ENCODE measurements around the gene RPL39. TPM values are rescaled to one million over a fixed set of nuclear protein-coding genes. Genes with fewer than 3 reads are reported as not detected.
"Not testable (repeated sequence)": the region's sequence is repeated elsewhere in the genome, so short reads cannot be mapped to it uniquely, and the experiment has no call there.

The RPL39 gene
- total and polyA plus RNA-seq, 2 donors: 5,508 to 11,737 TPM

DNA sequence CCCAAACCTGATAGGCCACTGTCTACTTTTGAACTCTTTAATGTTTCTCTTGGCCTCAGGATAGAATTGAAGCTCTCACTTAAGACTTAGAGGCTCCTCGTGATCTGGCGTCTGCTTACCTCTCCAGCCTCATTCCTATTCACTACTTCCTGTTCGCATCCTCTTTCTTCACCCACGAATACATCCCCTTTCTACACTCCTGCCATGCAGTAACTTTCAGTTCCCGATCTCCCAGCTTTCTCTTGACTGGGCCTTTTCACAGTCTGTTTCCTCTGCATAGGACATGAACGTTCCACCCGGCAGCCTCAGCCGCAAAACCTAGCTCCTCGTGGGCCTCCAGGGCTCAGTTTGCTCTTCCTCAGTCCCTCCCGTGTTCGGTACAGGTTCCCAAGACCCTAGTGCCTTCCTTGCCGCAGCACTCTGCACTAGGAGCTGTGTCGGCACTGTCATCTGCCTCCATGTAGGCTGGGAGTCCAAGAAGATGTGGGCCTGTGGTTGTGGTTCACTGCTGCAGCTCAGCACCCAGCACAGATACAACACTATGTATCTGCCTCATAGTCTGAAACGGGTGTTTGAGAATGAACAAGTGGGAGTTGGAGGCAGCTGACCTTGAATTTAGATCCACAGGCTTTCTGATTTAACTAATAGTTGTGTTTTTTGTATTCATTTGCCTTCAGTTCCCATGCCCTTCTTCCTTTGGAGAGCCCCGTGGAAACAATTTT, 15.8 kb downstream of the RPL39 start:
- Histone ChIP-seq H3K27me3 (ENCODE audit: control insufficient read depth in 2 of 2, insufficient read depth in 1 of 2, low read length in 1 of 2) (no peaks in the 10 kb centered on the region), H3K27ac (ENCODE audit: low read depth in 1 of 2, low read length in 1 of 2) (peak overlapping the region; percentile 2 to 5), H3K4me1 (ENCODE audit: control insufficient read depth in 2 of 2, insufficient read depth in 2 of 2, low read length in 2 of 2) (no peaks in the 10 kb centered on the region), H3K9me3 (ENCODE audit: control insufficient read depth in 2 of 2, insufficient read depth in 1 of 2, low read length in 1 of 2) (no peaks in the 10 kb centered on the region), H3K4me3 (ENCODE audit: low read length in 2 of 2) (no peak overlapping the region), H3K36me3 (ENCODE audit: control insufficient read depth in 2 of 2, insufficient read depth in 2 of 2, low read length in 1 of 2) (peaks cover 3 to 4% of the 10 kb centered on the region in 2 donors)
- 93% methylated on average over 15 of the region's 15 CpGs for WGBS
- DNase-seq (ENCODE audit: low read depth in 6 of 9, low spot score in 9 of 9): no peak

DNA sequence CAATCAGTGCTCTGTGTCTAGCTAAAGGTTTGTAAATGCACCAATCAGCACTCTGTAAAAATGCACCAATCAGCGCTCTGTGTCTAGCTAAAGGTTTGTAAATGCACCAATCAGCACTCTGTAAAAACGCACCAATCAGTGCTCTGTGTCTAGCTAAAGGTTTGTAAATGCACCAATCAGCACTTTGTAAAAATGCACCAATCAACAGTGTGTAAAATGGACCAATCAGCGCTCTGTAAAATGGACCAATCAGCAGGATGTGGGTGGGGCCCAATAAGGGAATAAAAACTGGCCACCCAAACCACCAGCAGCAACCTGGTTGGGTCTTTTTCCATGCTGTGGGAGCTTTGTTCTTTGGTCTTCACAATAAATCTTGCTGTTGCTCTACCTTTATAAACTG, 22.0 kb downstream of the RPL39 start:
- not testable (repeated sequence) for DNase-seq (ENCODE audit: low read depth in 6 of 9, low spot score in 9 of 9); H3K36me3 ChIP-seq (ENCODE audit: control insufficient read depth in 2 of 2, insufficient read depth in 2 of 2, low read length in 1 of 2); H3K4me1 ChIP-seq (ENCODE audit: control insufficient read depth in 2 of 2, insufficient read depth in 2 of 2, low read length in 2 of 2); H3K27ac ChIP-seq (ENCODE audit: low read depth in 1 of 2, low read length in 1 of 2); H3K27me3 ChIP-seq (ENCODE audit: control insufficient read depth in 2 of 2, insufficient read depth in 1 of 2, low read length in 1 of 2); H3K9me3 ChIP-seq (ENCODE audit: control insufficient read depth in 2 of 2, insufficient read depth in 1 of 2, low read length in 1 of 2); H3K4me3 ChIP-seq (ENCODE audit: low read length in 2 of 2)
- 100% methylated on average over 2 of the region's 3 CpGs for WGBS

DNA sequence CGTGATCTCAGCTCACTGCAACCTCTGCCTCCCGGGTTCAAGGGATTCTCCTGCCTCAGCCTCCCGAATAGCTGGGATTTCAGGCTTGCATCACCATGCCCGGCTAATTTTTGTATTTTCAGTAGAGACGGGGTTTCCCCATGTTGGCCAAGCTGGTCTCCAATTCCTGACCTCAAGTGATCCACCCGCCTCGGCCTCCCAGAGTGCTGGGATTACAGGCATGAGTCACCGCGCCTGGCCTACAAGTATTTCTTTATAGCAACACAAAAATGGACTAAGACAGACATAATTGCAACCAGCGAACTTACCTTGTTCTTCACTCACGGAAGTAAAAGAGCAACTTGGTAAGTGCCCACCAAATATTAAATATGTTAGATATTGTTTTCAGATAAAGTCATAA, 23.0 kb downstream of the RPL39 start:
- not testable (repeated sequence) for H3K27ac ChIP-seq (ENCODE audit: low read depth in 1 of 2, low read length in 1 of 2); H3K9me3 ChIP-seq (ENCODE audit: control insufficient read depth in 2 of 2, insufficient read depth in 1 of 2, low read length in 1 of 2); DNase-seq (ENCODE audit: low read depth in 6 of 9, low spot score in 9 of 9); H3K4me3 ChIP-seq (ENCODE audit: low read length in 2 of 2); H3K36me3 ChIP-seq (ENCODE audit: control insufficient read depth in 2 of 2, insufficient read depth in 2 of 2, low read length in 1 of 2); H3K4me1 ChIP-seq (ENCODE audit: control insufficient read depth in 2 of 2, insufficient read depth in 2 of 2, low read length in 2 of 2); H3K27me3 ChIP-seq (ENCODE audit: control insufficient read depth in 2 of 2, insufficient read depth in 1 of 2, low read length in 1 of 2)
- WGBS: 97% methylated on average over 11 of the region's 11 CpGs

DNA sequence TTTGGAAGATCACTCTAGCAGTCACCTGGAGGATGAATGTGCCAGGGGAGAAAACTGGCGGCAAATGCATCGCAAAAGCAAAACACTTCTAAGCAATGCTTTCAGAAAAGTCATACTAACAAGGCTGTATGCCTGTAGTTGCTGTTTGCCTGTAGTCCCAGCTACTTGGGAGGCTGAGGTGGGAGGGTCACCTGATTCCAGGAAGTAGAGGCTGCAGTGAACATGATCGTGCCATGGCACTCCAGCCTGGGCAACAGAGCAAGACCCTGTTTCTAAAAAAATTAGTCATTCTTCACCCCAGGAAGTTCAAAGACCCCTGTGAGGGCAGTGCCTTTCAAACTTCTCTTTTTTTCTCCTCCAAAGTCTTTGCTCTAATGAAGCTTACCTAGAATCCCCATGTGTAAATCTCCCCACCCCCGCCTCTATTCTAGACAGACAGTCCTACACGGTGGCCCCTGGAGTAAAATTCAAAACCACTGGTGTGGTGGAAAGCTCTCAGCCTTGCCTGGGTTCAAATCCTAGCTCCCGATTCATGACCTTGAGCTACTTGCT, 27.5 kb downstream of the RPL39 start:
- Histone ChIP-seq H3K27ac (ENCODE audit: low read depth in 1 of 2, low read length in 1 of 2) (no peak overlapping the region), H3K36me3 (ENCODE audit: control insufficient read depth in 2 of 2, insufficient read depth in 2 of 2, low read length in 1 of 2) (no peaks in the 10 kb centered on the region), H3K27me3 (ENCODE audit: control insufficient read depth in 2 of 2, insufficient read depth in 1 of 2, low read length in 1 of 2) (peaks cover 0 to 14% of the 10 kb centered on the region in 2 donors), H3K4me3 (ENCODE audit: low read length in 2 of 2) (no peak overlapping the region), H3K4me1 (ENCODE audit: control insufficient read depth in 2 of 2, insufficient read depth in 2 of 2, low read length in 2 of 2) (peaks cover 4 to 5% of the 10 kb centered on the region in 2 donors), H3K9me3 (ENCODE audit: control insufficient read depth in 2 of 2, insufficient read depth in 1 of 2, low read length in 1 of 2) (peaks cover 0 to 5% of the 10 kb centered on the region in 2 donors)
- no peak for DNase-seq (ENCODE audit: low read depth in 6 of 9, low spot score in 9 of 9)
- WGBS: 83% methylated on average over 6 of the region's 6 CpGs

DNA sequence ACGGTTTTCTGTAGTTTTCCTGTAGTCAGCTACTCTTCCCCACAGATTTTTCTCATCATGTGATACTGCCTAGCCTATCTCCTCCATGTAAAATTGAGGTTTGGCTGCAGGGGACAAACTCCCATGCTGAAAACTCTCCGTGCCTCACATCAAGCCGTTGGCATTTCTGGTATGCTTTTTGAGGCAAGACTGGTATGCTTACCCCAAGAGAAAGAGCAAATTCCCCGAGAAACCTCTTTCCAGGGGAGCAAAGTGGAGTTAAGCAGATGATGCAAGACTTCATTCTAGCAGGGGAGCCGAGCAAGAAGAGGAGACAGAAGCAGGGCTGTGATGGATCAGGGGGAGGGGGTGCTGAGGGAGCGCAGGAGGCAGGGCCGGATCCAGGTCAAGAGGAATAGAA, 28.2 kb downstream of the RPL39 start:
- peaks cover 4 to 6% of the 10 kb centered on the region in 2 donors for H3K4me1 ChIP-seq (ENCODE audit: control insufficient read depth in 2 of 2, insufficient read depth in 2 of 2, low read length in 2 of 2)
- no peak overlapping the region for H3K4me3 ChIP-seq (ENCODE audit: low read length in 2 of 2)
- DNase-seq (ENCODE audit: low read depth in 6 of 9, low spot score in 9 of 9): no peak
- H3K36me3 ChIP-seq (ENCODE audit: control insufficient read depth in 2 of 2, insufficient read depth in 2 of 2, low read length in 1 of 2): no peaks in the 10 kb centered on the region
- no peak overlapping the region for H3K27ac ChIP-seq (ENCODE audit: low read depth in 1 of 2, low read length in 1 of 2)
- H3K9me3 ChIP-seq (ENCODE audit: control insufficient read depth in 2 of 2, insufficient read depth in 1 of 2, low read length in 1 of 2): peaks cover 0 to 5% of the 10 kb centered on the region in 2 donors
- H3K27me3 ChIP-seq (ENCODE audit: control insufficient read depth in 2 of 2, insufficient read depth in 1 of 2, low read length in 1 of 2): peaks cover 0 to 21% of the 10 kb centered on the region in 2 donors
- WGBS: 82% methylated on average over 7 of the region's 7 CpGs

DNA sequence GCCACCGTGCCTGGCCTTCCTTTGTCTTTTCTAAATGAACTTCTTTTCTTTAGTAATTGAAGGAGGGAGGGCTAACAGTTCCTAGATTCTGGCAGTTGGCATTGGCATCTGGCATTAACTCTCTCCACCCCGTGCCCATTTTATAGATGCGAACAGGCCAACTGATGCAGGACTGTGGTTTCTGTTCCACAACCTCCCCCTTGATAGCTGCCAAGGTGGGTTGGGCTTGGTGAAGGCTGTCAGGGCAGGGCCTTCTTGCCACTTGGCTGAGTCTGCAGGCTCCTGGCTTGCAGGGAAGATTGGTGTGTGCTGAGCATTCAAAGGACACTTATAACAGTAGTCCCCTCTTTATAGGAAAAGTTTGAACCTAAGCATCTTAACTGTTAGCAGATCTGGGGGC, 28.7 kb downstream of the RPL39 start:
- peaks cover 0 to 5% of the 10 kb centered on the region in 2 donors for H3K9me3 ChIP-seq (ENCODE audit: control insufficient read depth in 2 of 2, insufficient read depth in 1 of 2, low read length in 1 of 2)
- H3K4me3 ChIP-seq (ENCODE audit: low read length in 2 of 2): no peak overlapping the region
- DNase-seq (ENCODE audit: low read depth in 6 of 9, low spot score in 9 of 9): no peak
- H3K4me1 ChIP-seq (ENCODE audit: control insufficient read depth in 2 of 2, insufficient read depth in 2 of 2, low read length in 2 of 2): peaks cover 4 to 11% of the 10 kb centered on the region in 2 donors
- WGBS: 75% methylated on average over 3 of the region's 3 CpGs
- no peaks in the 10 kb centered on the region for H3K36me3 ChIP-seq (ENCODE audit: control insufficient read depth in 2 of 2, insufficient read depth in 2 of 2, low read length in 1 of 2)
- H3K27ac ChIP-seq (ENCODE audit: low read depth in 1 of 2, low read length in 1 of 2): no peak overlapping the region
- H3K27me3 ChIP-seq (ENCODE audit: control insufficient read depth in 2 of 2, insufficient read depth in 1 of 2, low read length in 1 of 2): peaks cover 0 to 25% of the 10 kb centered on the region in 2 donors

DNA sequence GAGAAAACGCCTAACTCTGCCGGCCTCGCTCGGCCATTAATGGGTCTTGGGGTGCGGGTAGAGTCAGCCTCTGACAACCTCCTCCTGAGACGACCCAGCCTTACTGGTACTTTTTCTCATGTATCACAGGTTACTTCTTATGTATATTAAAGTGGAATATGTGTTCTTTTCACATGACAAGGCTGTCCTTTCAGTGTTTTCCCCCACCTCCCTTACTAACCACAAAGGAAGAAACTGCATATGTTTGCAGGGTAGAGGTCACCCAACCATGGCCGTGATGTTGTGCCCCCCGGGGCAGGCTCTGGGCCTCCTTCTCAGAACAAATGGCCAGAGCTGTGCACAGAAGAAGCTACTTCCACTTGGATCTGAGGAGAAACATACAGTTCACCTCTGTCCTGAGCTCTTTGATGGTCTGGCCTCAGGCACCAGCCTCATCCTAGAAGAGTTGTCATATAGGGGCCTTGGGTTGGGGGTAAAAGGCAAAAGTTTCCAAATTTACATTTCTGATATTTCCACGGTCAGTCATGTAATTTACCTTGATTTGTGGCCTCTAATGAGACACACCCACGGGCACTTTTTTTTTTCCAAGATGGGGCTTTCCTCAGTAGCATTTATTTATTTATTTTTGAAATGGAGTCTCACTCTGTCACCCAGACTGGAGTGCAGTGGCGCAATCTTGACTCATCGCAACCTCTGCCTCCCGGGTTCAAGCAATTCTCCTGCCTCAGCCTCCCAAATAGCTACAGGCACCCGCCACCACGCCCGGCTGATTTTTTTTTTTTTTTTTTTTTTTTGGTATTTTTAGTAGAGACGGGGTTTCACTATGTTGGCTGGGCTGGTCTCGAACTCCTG, 31.2 kb downstream of the RPL39 start:
- Histone ChIP-seq H3K4me1 (ENCODE audit: control insufficient read depth in 2 of 2, insufficient read depth in 2 of 2, low read length in 2 of 2) (peaks cover 17 to 35% of the 10 kb centered on the region in 2 donors), H3K36me3 (ENCODE audit: control insufficient read depth in 2 of 2, insufficient read depth in 2 of 2, low read length in 1 of 2) (no peaks in the 10 kb centered on the region), H3K27ac (ENCODE audit: low read depth in 1 of 2, low read length in 1 of 2) (no peak overlapping the region), H3K4me3 (ENCODE audit: low read length in 2 of 2) (peak overlapping the region in 1 of 2 donors; percentile 47), H3K9me3 (ENCODE audit: control insufficient read depth in 2 of 2, insufficient read depth in 1 of 2, low read length in 1 of 2) (peaks cover 0 to 5% of the 10 kb centered on the region in 2 donors), H3K27me3 (ENCODE audit: control insufficient read depth in 2 of 2, insufficient read depth in 1 of 2, low read length in 1 of 2) (peaks cover 0 to 31% of the 10 kb centered on the region in 2 donors)
- 84% methylated on average over 18 of the region's 18 CpGs for WGBS
- no peak for DNase-seq (ENCODE audit: low read depth in 6 of 9, low spot score in 9 of 9)

DNA sequence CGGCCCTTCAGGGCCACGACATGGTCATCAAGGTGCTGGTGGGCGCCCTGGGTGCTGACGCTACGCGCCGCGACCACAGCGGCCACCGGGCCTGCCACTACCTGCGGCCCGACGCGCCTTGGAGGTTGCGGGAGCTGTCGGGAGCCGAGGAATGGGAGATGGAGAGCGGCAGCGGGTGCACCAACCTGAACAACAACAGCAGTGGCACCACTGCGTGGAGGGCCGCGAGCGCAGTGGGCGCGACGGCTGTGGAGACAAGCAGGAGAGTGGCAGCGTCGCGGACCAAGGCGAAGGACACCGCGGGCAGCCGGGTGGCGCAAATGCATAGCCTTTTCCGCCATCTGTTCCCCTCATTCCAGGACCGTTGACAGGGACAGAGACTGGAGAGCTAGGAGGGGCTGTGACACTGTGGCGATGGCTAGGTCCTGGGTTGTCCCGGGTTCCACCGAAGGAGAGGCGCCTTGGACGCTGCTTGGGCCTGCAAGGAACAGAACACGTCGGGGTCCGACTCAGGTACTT, 32.1 kb downstream of the RPL39 start:
- no peak for DNase-seq (ENCODE audit: low read depth in 6 of 9, low spot score in 9 of 9)
- H3K27me3 ChIP-seq (ENCODE audit: control insufficient read depth in 2 of 2, insufficient read depth in 1 of 2, low read length in 1 of 2): peaks cover 0 to 31% of the 10 kb centered on the region in 2 donors
- H3K4me3 ChIP-seq (ENCODE audit: low read length in 2 of 2): peak overlapping the region; percentile 47 to 54
- H3K36me3 ChIP-seq (ENCODE audit: control insufficient read depth in 2 of 2, insufficient read depth in 2 of 2, low read length in 1 of 2): no peaks in the 10 kb centered on the region
- H3K27ac ChIP-seq (ENCODE audit: low read depth in 1 of 2, low read length in 1 of 2): no peak overlapping the region
- H3K9me3 ChIP-seq (ENCODE audit: control insufficient read depth in 2 of 2, insufficient read depth in 1 of 2, low read length in 1 of 2): peaks cover 0 to 5% of the 10 kb centered on the region in 2 donors
- 67% methylated on average over 44 of the region's 44 CpGs for WGBS
- H3K4me1 ChIP-seq (ENCODE audit: control insufficient read depth in 2 of 2, insufficient read depth in 2 of 2, low read length in 2 of 2): peaks cover 17 to 44% of the 10 kb centered on the region in 2 donors

All from thymus (tissue), 11 donors.